H9 (cell line): ENCODE results near the gene KLK11. TPM values are rescaled to one million over a fixed set of nuclear protein-coding genes. Genes with fewer than 3 reads are reported as not detected.
A peak's percentile ranks its signal among the peaks of the same experiment; 100 is the strongest.

ENCODE experiments used
- DNase-seq: peaks from one replicate; pipeline ENCODE4 v3.0.0-alpha.2; 2017
- H2AFZ ChIP-seq: one replicate; pipeline ENCODE4 v1.6.1; 2013; ENCODE audit warnings: mild to moderate bottlenecking, low read length, control low read depth, moderate library complexity
- H2AK5ac ChIP-seq: 2 replicates; pipeline ENCODE4 v1.6.1; 2013; ENCODE audit warnings: low read length, control low read depth, mixed read lengths; ENCODE audit not compliant: insufficient read length
- H2BK120ac ChIP-seq: one replicate; pipeline ENCODE4 v1.6.1; 2013; ENCODE audit warnings: low read depth, mild to moderate bottlenecking, low read length, control low read depth, inconsistent platforms; ENCODE audit not compliant: poor library complexity, severe bottlenecking
- H2BK12ac ChIP-seq: 2 replicates; pipeline ENCODE4 v1.6.1; 2013; ENCODE audit warnings: low read length, control low read depth, mixed read lengths, low read depth; ENCODE audit not compliant: insufficient read length
- H2BK15ac ChIP-seq: 2 replicates; pipeline ENCODE4 v1.6.1; 2013; ENCODE audit warnings: low read depth, low read length, control low read depth
- H2BK20ac ChIP-seq: one replicate; pipeline ENCODE4 v1.6.1; 2013; ENCODE audit warnings: low read depth, mild to moderate bottlenecking, low read length, control low read depth, inconsistent platforms; ENCODE audit not compliant: poor library complexity, severe bottlenecking
- H2BK5ac ChIP-seq: 2 replicates; pipeline ENCODE4 v1.6.1; 2013; ENCODE audit warnings: low read length, control low read depth, mixed read lengths; ENCODE audit not compliant: insufficient read length
- H3K14ac ChIP-seq: 2 replicates; pipeline ENCODE4 v1.6.1; 2013; ENCODE audit warnings: low read length, control low read depth; ENCODE audit not compliant: insufficient read depth
- H3K18ac ChIP-seq: 2 replicates; pipeline ENCODE4 v1.6.1; 2013; ENCODE audit warnings: low read depth, mild to moderate bottlenecking, mixed read lengths, low read length, control low read depth; ENCODE audit not compliant: insufficient read length
- H3K23ac ChIP-seq: 2 replicates; pipeline ENCODE4 v1.6.1; 2013; ENCODE audit warnings: low read length, control low read depth, mixed read lengths, low read depth; ENCODE audit not compliant: insufficient read length
- H3K23me2 ChIP-seq: 2 replicates; pipeline ENCODE4 v1.6.1; 2013; ENCODE audit warnings: low read depth, mild to moderate bottlenecking, mixed read lengths, low read length, control low read depth; ENCODE audit not compliant: insufficient read length, poor library complexity, severe bottlenecking
- H3K27ac ChIP-seq: 2 replicates; pipeline ENCODE4 v1.5.1; 2013; ENCODE audit warnings: low read length, control low read depth, mixed read lengths, low read depth; ENCODE audit not compliant: insufficient read length
- H3K27me3 ChIP-seq: 2 replicates; pipeline ENCODE4 v1.6.1; 2013; ENCODE audit warnings: low read length, control low read depth, inconsistent platforms; ENCODE audit not compliant: insufficient read depth
- H3K4ac ChIP-seq: 2 replicates; pipeline ENCODE4 v1.6.1; 2013; ENCODE audit warnings: low read depth, mild to moderate bottlenecking, control low read depth, inconsistent platforms, low read length, moderate library complexity
- H3K4me1 ChIP-seq: 2 replicates; pipeline ENCODE4 v1.6.1; 2013; ENCODE audit warnings: low read length, control low read depth, inconsistent platforms; ENCODE audit not compliant: insufficient read depth
- H3K4me2 ChIP-seq: 2 replicates; pipeline ENCODE4 v1.6.1; 2013; ENCODE audit warnings: low read length, control low read depth, mixed read lengths; ENCODE audit not compliant: insufficient read length, insufficient read depth
- H3K56ac ChIP-seq: 2 replicates; pipeline ENCODE4 v1.6.1; 2013; ENCODE audit warnings: low read depth, mild to moderate bottlenecking, mixed read lengths, low read length, control low read depth; ENCODE audit not compliant: insufficient read length
- H3K79me1 ChIP-seq: 2 replicates; pipeline ENCODE4 v1.6.1; 2013; ENCODE audit warnings: low read depth, mild to moderate bottlenecking, moderate library complexity, low read length, control low read depth, inconsistent platforms; ENCODE audit not compliant: insufficient read depth, poor library complexity, severe bottlenecking
- H3K79me2 ChIP-seq: 2 replicates; pipeline ENCODE4 v1.6.1; 2013; ENCODE audit warnings: low read length, control low read depth, inconsistent platforms; ENCODE audit not compliant: insufficient read depth
- H3K9ac ChIP-seq: 2 replicates; pipeline ENCODE4 v1.6.1; 2013; ENCODE audit warnings: low read length, control low read depth, mixed read lengths; ENCODE audit not compliant: insufficient read length; ENCODE audit errors: extremely low read depth
- H3K9me3 ChIP-seq: one replicate; pipeline ENCODE4 v1.6.1; 2013; ENCODE audit warnings: low read depth, low read length, inconsistent platforms; ENCODE audit not compliant: control insufficient read depth
- H3T11ph ChIP-seq: one replicate; pipeline ENCODE4 v1.6.1; 2013; ENCODE audit warnings: mild to moderate bottlenecking, low read length, control low read depth, inconsistent platforms
- H4K20me1 ChIP-seq: one replicate; pipeline ENCODE4 v1.6.1; 2013; ENCODE audit not compliant: control insufficient read depth, insufficient read length, insufficient read depth
- H4K5ac ChIP-seq: 2 replicates; pipeline ENCODE4 v1.6.1; 2013; ENCODE audit warnings: low read depth, mild to moderate bottlenecking, mixed read lengths, low read length, control low read depth; ENCODE audit not compliant: insufficient read length
- H4K8ac ChIP-seq: replicated peaks from 2 replicates; pipeline ENCODE4 v1.6.1; 2013; ENCODE audit warnings: low read length, control low read depth, mixed read lengths, low read depth; ENCODE audit not compliant: insufficient read length
- H4K91ac ChIP-seq: 2 replicates; pipeline ENCODE4 v1.6.1; 2013; ENCODE audit warnings: low read depth, mild to moderate bottlenecking, moderate library complexity, mixed read lengths, low read length, control low read depth; ENCODE audit not compliant: insufficient read length
- H3K27ac Mint-ChIP-seq, 3 experiments: 2 replicates in 2 of 3; 3 replicates in 1 of 3; pipeline ENCODE4 v1.8.0; 2020 to 2021; ENCODE audit warnings: mixed read lengths in 3 of 3, mild to moderate bottlenecking in 1 of 3, moderate library complexity in 1 of 3
- H3K27me3 Mint-ChIP-seq: 2 replicates; pipeline ENCODE4 v1.8.0; 2021; ENCODE audit warnings: low read depth, mild to moderate bottlenecking, moderate library complexity, mixed read lengths
- H3K36me3 Mint-ChIP-seq, 3 experiments: 2 replicates in 2 of 3; 3 replicates in 1 of 3; pipeline ENCODE4 v1.8.0; 2020 to 2021; ENCODE audit warnings: low read depth in 3 of 3, mixed read lengths in 3 of 3; ENCODE audit not compliant: insufficient read depth in 1 of 3
- H3K4me1 Mint-ChIP-seq, 2 experiments: 2 replicates each; pipeline ENCODE4 v1.8.0; 2020; ENCODE audit warnings: mixed read lengths in 2 of 2
- H3K4me3 Mint-ChIP-seq, 2 experiments: 2 replicates in 1 of 2; 3 replicates in 1 of 2; pipeline ENCODE4 v1.8.0; 2020 to 2021; ENCODE audit warnings: mild to moderate bottlenecking in 2 of 2, mixed read lengths in 2 of 2, moderate library complexity in 1 of 2
- H3K9me3 Mint-ChIP-seq, 2 experiments: 2 replicates in 1 of 2; 3 replicates in 1 of 2; pipeline ENCODE4 v1.8.0; 2020; ENCODE audit warnings: mild to moderate bottlenecking in 2 of 2, mixed read lengths in 2 of 2, moderate library complexity in 1 of 2
- WGBS: extraction: QIAGEN DNeasy Blood & Tissue Kit; methylation state at CpG from one replicate; pipeline ENCODE4 v1.1.7; 2013; ENCODE audit warnings: missing lambda C conversion rate, low lambda C conversion rate, mixed read lengths; ENCODE audit not compliant: insufficient read length; ENCODE audit errors: extremely low coverage; 5-methylcytosine and 5-hydroxymethylcytosine counted together
- total RNA-seq: library from RNA; stranded (reverse); gene quantifications from 2 replicates; pipeline ENCODE4 v1.2.1, GENCODE V29; 2021
- TF ChIP-seq, protein P1 (sequence below): fragments of 200-600 bp; sonication (generic); conservative IDR thresholded peaks from 3 replicates; pipeline ENCODE4 v1.8.0; 2021; ENCODE audit warnings: antibody characterized with exemption, mild to moderate bottlenecking

Gene KLK11
- total RNA-seq, 1 experiment from 2014 or later = not detected

DNA sequence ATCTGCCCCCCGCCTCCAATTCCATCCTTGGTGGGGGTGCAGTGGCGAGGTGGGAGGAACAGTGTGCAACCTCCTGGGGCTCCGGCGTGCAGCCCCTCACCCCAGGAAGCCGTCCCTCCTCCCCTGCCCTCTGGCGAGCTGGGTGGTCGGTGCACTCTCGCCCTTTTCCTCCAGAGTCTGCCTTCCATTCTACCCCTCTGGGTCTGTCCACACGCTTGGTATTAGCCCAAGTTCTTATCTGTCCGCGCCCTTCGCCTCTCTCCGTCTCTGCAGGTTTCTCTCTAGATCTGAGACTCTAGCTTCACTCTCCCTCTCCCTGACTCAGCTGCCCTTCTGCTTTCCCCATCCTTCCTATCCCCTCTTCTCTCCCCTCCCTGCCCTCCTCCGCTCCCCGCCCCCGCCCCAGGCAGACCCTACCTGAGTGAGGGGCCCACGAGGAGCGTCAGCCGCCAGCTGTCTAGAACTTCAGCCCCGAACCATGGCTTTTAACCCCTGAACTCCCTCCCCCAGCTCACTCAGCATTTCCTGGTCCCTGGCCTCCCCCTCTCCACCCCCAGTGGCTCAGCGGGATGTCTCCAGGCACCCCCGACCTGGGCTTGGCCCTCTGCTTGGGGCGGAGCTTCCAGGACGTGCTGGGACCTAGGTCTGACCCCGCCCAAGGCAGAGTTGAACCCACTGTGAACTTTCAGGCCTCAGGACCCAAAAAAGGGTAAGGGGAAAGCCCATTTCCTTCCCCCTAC is 39.0 kb upstream of the KLK11 start:
- Mint-ChIP-seq H3K4me1 (peaks cover 10 to 13% of the 10 kb centered on the region in 2 experiments), H3K36me3 (peaks cover 0 to 3% (median 0%) of the 10 kb centered on the region in 3 experiments; a peak in 2 of 7 replicates), H3K4me3 (peak overlapping the region; percentile 67 to 76), H3K27me3 (peaks cover 9% of the 10 kb centered on the region), H3K9me3 (no peaks in the 10 kb centered on the region; a peak in 3 of 5 replicates), H3K27ac (no peak overlapping the region)
- H2BK12ac ChIP-seq = no peak overlapping the region
- no peak overlapping the region for H3K18ac ChIP-seq
- no peaks in the 10 kb centered on the region for H3K27me3 ChIP-seq
- H4K91ac ChIP-seq = no peak overlapping the region
- peak; percentile 28 for DNase-seq
- H3T11ph ChIP-seq = no peak overlapping the region
- no peaks in the 10 kb centered on the region; the same call in 1 of the 2 replicates for H3K4me1 ChIP-seq
- H3K27ac ChIP-seq = no peak overlapping the region
- no peak overlapping the region for H4K8ac ChIP-seq
- H3K9ac ChIP-seq = no peak overlapping the region
- H2BK20ac ChIP-seq = no peak overlapping the region
- no peak overlapping the region for H3K23ac ChIP-seq
- no peak overlapping the region for H2BK120ac ChIP-seq
- TF ChIP-seq, protein P1, sequence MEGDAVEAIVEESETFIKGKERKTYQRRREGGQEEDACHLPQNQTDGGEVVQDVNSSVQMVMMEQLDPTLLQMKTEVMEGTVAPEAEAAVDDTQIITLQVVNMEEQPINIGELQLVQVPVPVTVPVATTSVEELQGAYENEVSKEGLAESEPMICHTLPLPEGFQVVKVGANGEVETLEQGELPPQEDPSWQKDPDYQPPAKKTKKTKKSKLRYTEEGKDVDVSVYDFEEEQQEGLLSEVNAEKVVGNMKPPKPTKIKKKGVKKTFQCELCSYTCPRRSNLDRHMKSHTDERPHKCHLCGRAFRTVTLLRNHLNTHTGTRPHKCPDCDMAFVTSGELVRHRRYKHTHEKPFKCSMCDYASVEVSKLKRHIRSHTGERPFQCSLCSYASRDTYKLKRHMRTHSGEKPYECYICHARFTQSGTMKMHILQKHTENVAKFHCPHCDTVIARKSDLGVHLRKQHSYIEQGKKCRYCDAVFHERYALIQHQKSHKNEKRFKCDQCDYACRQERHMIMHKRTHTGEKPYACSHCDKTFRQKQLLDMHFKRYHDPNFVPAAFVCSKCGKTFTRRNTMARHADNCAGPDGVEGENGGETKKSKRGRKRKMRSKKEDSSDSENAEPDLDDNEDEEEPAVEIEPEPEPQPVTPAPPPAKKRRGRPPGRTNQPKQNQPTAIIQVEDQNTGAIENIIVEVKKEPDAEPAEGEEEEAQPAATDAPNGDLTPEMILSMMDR = peak; percentile 19; the same call in 1 of the 3 replicates
- no peak overlapping the region for H2AFZ ChIP-seq
- WGBS = no CpG with 5 or more reads among the region's 25 CpGs
- no peaks in the 10 kb centered on the region for H3K79me2 ChIP-seq
- H2BK15ac ChIP-seq = no peak overlapping the region
- no peak overlapping the region for H2AK5ac ChIP-seq
- H4K20me1 ChIP-seq = no peaks in the 10 kb centered on the region
- H3K9me3 ChIP-seq = no peaks in the 10 kb centered on the region
- no peak overlapping the region for H3K4ac ChIP-seq
- peak overlapping the region; percentile 85 for H3K4me2 ChIP-seq
- no peak overlapping the region; the same call in 1 of the 2 replicates for H3K14ac ChIP-seq
- H4K5ac ChIP-seq = no peak overlapping the region
- peaks cover 5% of the 10 kb centered on the region for H3K23me2 ChIP-seq
- H3K79me1 ChIP-seq = no peaks in the 10 kb centered on the region
- no peak overlapping the region for H3K56ac ChIP-seq
- H2BK5ac ChIP-seq = no peak overlapping the region
